Thymus (tissue), 2 donors: ENCODE data around the gene CYP26C1. TPM values are rescaled to one million over a fixed set of nuclear protein-coding genes. Genes with fewer than 3 reads are reported as not detected.

Experiments used
- polyA plus RNA-seq: library from polyadenylated mRNA; stranded (reverse); fragments of 200-250 nt; gene quantifications from one replicate; pipeline ENCODE4 v1.2.3, GENCODE V29; 2013
- total RNA-seq: library from RNA; stranded (reverse); fragments of 120-200 nt; gene quantifications from one replicate; pipeline ENCODE4 v1.2.4, GENCODE V29; 2013
- donor health status: healthy.

CYP26C1 gene
- total and polyA plus RNA-seq, 2 donors, result 0.11 to 0.28 TPM

Other genes starting within 250 kb of the CYP26C1 start
- gene EXOC6, start 212.3 kb upstream of the CYP26C1 start, total RNA-seq, result 17.4 TPM
- 10.6 TPM for gene EXOC6, start 212.3 kb upstream of the CYP26C1 start, polyA plus RNA-seq
- gene CYP26A1, start 13.1 kb downstream of the CYP26C1 start, total RNA-seq, result 1.2 TPM
- 7.8 TPM for gene CYP26A1, start 13.1 kb downstream of the CYP26C1 start, polyA plus RNA-seq